Measurements from ENCODE around the gene PPARGC1A. TPM values are rescaled to one million over a fixed set of nuclear protein-coding genes. Genes with fewer than 3 reads are reported as not detected.

PPARGC1A gene
- total and polyA plus RNA-seq, 2 of the 13 experiments (the other 11 are each of a cell fraction or from before 2014, with no cell fraction given), result 20.7 to 37.3 TPM

GRCh38 chr4:23903859-23904438 lies 14.1 kb upstream of the PPARGC1A start (continued):
- TF ChIP-seq ZBTB2 (CRISPR knock-in tag; IDR thresholded peaks at IDR 0.05; ENCODE audit: low read depth), result no peak
- no peak for TF ChIP-seq ATF7 (IDR thresholded peaks at IDR 0.05)
- TF ChIP-seq ATF7 (CRISPR knock-in tag; IDR thresholded peaks at IDR 0.05), result no peak
- no peak for TF ChIP-seq NCOR1 (IDR thresholded peaks at IDR 0.05; ENCODE audit: borderline replicate concordance, low read length)

GRCh38 chr4:23902222-23902804 lies 12.5 kb upstream of the PPARGC1A start:
- intact Hi-C loops (cut with micrococcal nuclease; ENCODE audit: unreplicated experiment) (no loop called here), in situ Hi-C loops (cut with HindIII; ENCODE audit: extremely low pct_ligation_motif_present, low pct_unique_long_range_greater_than_20kb) (no loop called here)
- Histone ChIP-seq H3K4me1 (ENCODE audit: insufficient read depth, low read length) (peaks cover 50% of the 10 kb centered on the region), H3K79me2 (ENCODE audit: insufficient read depth, low read length) (no peaks in the 10 kb centered on the region), H3K9me3 (ENCODE audit: low read length) (no peaks in the 10 kb centered on the region), H3K36me3 (replicated peaks in 1 of 2; ENCODE audit: control insufficient read depth in 1 of 2, insufficient read depth in 2 of 2, low read length in 2 of 2) (no peaks in the 10 kb centered on the region), H3K4me3 (replicated peaks in 1 of 3; ENCODE audit: insufficient read depth in 1 of 3, low read depth in 2 of 3, low read length in 3 of 3) (no peak overlapping the region), H3K9ac (ENCODE audit: insufficient read depth, low read depth, low read length) (no peak overlapping the region), H2AFZ (ENCODE audit: low read length) (no peak overlapping the region), H3K27me3 (ENCODE audit: control insufficient read depth in 1 of 2, insufficient read depth in 2 of 2, low read length in 2 of 2) (no peaks in the 10 kb centered on the region), H3K4me2 (ENCODE audit: low read depth, low read length) (no peak overlapping the region), H3K27ac (ENCODE audit: extremely low read length, insufficient read depth, low read length) (no peak overlapping the region), H4K20me1 (ENCODE audit: insufficient read depth, low read length) (no peaks in the 10 kb centered on the region)
- FAIRE-seq, result no peak
- ATAC-seq, result no peak
- CTCF ChIA-PET (ENCODE audit: low intra/inter-chr PET ratio, low total read pairs), result no interaction called here
- no TSS peak for BruUV-seq (replicated peaks)
- POLR2A ChIA-PET, result no interaction called here
- TF ChIP-seq ZFP91 (CRISPR knock-in tag; IDR thresholded peaks at IDR 0.05; ENCODE audit: borderline replicate concordance) (no peak), ZNF253 (CRISPR knock-in tag; IDR thresholded peaks at IDR 0.05; ENCODE audit: borderline replicate concordance) (no peak), ZSCAN9 (CRISPR knock-in tag; IDR thresholded peaks at IDR 0.05; ENCODE audit: borderline replicate concordance) (no peak), GABPB1 (CRISPR knock-in tag; IDR thresholded peaks at IDR 0.05) (no peak), ZNF3 (CRISPR knock-in tag; IDR thresholded peaks at IDR 0.05) (no peak), ZNF713 (CRISPR knock-in tag; IDR thresholded peaks at IDR 0.05) (no peak), ASH2L (IDR thresholded peaks at IDR 0.05; ENCODE audit: insufficient read length, low read depth, low read length) (no peak), ZNF883 (CRISPR knock-in tag; IDR thresholded peaks at IDR 0.05; ENCODE audit: not compliant biosample characterization) (no peak), BCL6 (CRISPR knock-in tag; IDR thresholded peaks at IDR 0.05) (no peak), ZSCAN29 (CRISPR knock-in tag; conservative IDR thresholded peaks at IDR 0.05) (no peak), ZBTB1 (CRISPR knock-in tag; IDR thresholded peaks at IDR 0.05; ENCODE audit: borderline replicate concordance) (no peak)
- WGBS (ENCODE audit: low lambda C conversion rate), result 51% methylated on average over 4 of the region's 4 CpGs
- DNase-seq (ENCODE audit: low spot score), result no peak

All from HepG2 (cell line).